ENCODE measurements around the gene POLH.
"Not testable (repeated sequence)": the region's sequence is repeated elsewhere in the genome, so short reads cannot be mapped to it uniquely, and the experiment has no call there.

POLH gene

GRCh38 chr6:43634702-43635303, 58.8 kb downstream of the POLH start:
- DNase-seq, result no peak

- peak; percentile 82 for DNase-seq
Observed at GRCh38 chr6:43635387-43636307, 59.7 kb downstream of the POLH start, which contains the start of gene MAD2L1BP. TSS of gene MAD2L1BP (plus strand) at chr6:43635840. CDS start at chr6:43635876, 36 bp downstream.

GRCh38 chr6:43636308-43636659, 60.3 kb downstream of the POLH start:
- no peak for DNase-seq

GRCh38 chr6:43639984-43640800, 64.2 kb downstream of the POLH start:
- no peak for DNase-seq

- peak; percentile 48 for DNase-seq
Observed at GRCh38 chr6:43644940-43645612, 69.1 kb downstream of the POLH start, which contains the start of gene RSPH9. TSS of gene RSPH9 (plus strand) at chr6:43645036. CDS start at chr6:43645099, 63 bp downstream.

GRCh38 chr6:43645613-43645964, 69.6 kb downstream of the POLH start:
- no peak for DNase-seq

- DNase-seq, result no peak
Observed at GRCh38 chr6:43647613-43648012, 71.6 kb downstream of the POLH start.

GRCh38 chr6:43648248-43648647, 72.3 kb downstream of the POLH start:
- DNase-seq, result no peak

GRCh38 chr6:43652822-43653221, 76.8 kb downstream of the POLH start:
- not testable (repeated sequence) for DNase-seq

- no peak for DNase-seq
Observed at GRCh38 chr6:43657221-43657802, 81.3 kb downstream of the POLH start.

GRCh38 chr6:43658161-43658560, 82.2 kb downstream of the POLH start:
- no peak for DNase-seq

- not testable (repeated sequence) for DNase-seq
Observed at GRCh38 chr6:43662948-43663347, 87.0 kb downstream of the POLH start.

Data from activated CD4-positive, alpha-beta T cell treated with anti-CD3 and anti-CD28 coated beads for 1 hour (primary cell).